ENCODE measurements around the gene LCA5. TPM values are rescaled to one million over a fixed set of nuclear protein-coding genes. Genes with fewer than 3 reads are reported as not detected.

Gene LCA5
- total RNA-seq, 4 donors from 2014 or later, result 0.37 to 2.2 (median 1.6) TPM; not detected in 1

- DNase-seq, result no peak
- H3K4me1 ChIP-seq, result no peaks in the 10 kb centered on the region
- TF ChIP-seq POLR2AphosphoS5 (IDR thresholded peaks at IDR 0.05) (no peak), CTCF (IDR thresholded peaks at IDR 0.05) (no peak), POLR2A (IDR thresholded peaks at IDR 0.05) (no peak), EP300 (IDR thresholded peaks at IDR 0.05; ENCODE audit: low read depth) (no peak)
- in situ Hi-C loops (cut with MboI; ENCODE audit: low pct_ligation_motif_present in 1 of 4, low pct_unique_long_range_greater_than_20kb in 1 of 4, low sequenced_read_pairs in 3 of 4), result no loop called here
- WGBS, 2 donors (ENCODE audit: low coverage in 1 of 2), result 78 to 83% methylated on average over 5 to 6 of the region's 6 CpGs
- H3K27ac ChIP-seq, result no peak overlapping the region
- intact Hi-C loops (cut with DNase I; ENCODE audit: low total_unique reads), result no loop called here
- no peak overlapping the region for H3K4me3 ChIP-seq
- H3K36me3 ChIP-seq, result no peaks in the 10 kb centered on the region
- no peaks in the 10 kb centered on the region for H3K27me3 ChIP-seq
- H3K9me3 ChIP-seq, result no peaks in the 10 kb centered on the region
Observed at GRCh38 chr6:79513111-79513510, 24.1 kb downstream of the LCA5 start.

GRCh38 chr6:79512014-79512413, 25.2 kb downstream of the LCA5 start:
- Histone ChIP-seq H3K4me3 (no peak overlapping the region), H3K36me3 (no peaks in the 10 kb centered on the region), H3K27me3 (no peaks in the 10 kb centered on the region), H3K4me1 (no peaks in the 10 kb centered on the region), H3K9me3 (no peaks in the 10 kb centered on the region), H3K27ac (no peak overlapping the region)
- no peak for DNase-seq
- WGBS, 2 donors (ENCODE audit: low coverage in 1 of 2), result 93 to 95% methylated on average over 6 of the region's 6 CpGs
- TF ChIP-seq POLR2A (IDR thresholded peaks at IDR 0.05) (no peak), EP300 (IDR thresholded peaks at IDR 0.05; ENCODE audit: low read depth) (no peak), CTCF (IDR thresholded peaks at IDR 0.05) (no peak), POLR2AphosphoS5 (IDR thresholded peaks at IDR 0.05) (no peak)
- in situ Hi-C loops (cut with MboI; ENCODE audit: low pct_ligation_motif_present in 1 of 4, low pct_unique_long_range_greater_than_20kb in 1 of 4, low sequenced_read_pairs in 3 of 4), result no loop called here
- intact Hi-C loops (cut with DNase I; ENCODE audit: low total_unique reads), result no loop called here

GRCh38 chr6:79510707-79511106, 26.5 kb downstream of the LCA5 start:
- TF ChIP-seq POLR2A (IDR thresholded peaks at IDR 0.05) (no peak), CTCF (IDR thresholded peaks at IDR 0.05) (no peak), EP300 (IDR thresholded peaks at IDR 0.05; ENCODE audit: low read depth) (no peak), POLR2AphosphoS5 (IDR thresholded peaks at IDR 0.05) (no peak)
- WGBS, 2 donors (ENCODE audit: low coverage in 1 of 2), result 92 to 100% methylated on average over 1 of the region's 1 CpG
- no peaks in the 10 kb centered on the region for H3K4me1 ChIP-seq
- H3K27ac ChIP-seq, result no peak overlapping the region
- intact Hi-C loops (cut with DNase I; ENCODE audit: low total_unique reads), result no loop called here
- H3K27me3 ChIP-seq, result no peaks in the 10 kb centered on the region
- DNase-seq, result no peak
- no peaks in the 10 kb centered on the region for H3K9me3 ChIP-seq
- in situ Hi-C loops (cut with MboI; ENCODE audit: low pct_ligation_motif_present in 1 of 4, low pct_unique_long_range_greater_than_20kb in 1 of 4, low sequenced_read_pairs in 3 of 4), result no loop called here
- no peaks in the 10 kb centered on the region for H3K36me3 ChIP-seq
- H3K4me3 ChIP-seq, result no peak overlapping the region

- TF ChIP-seq CTCF (IDR thresholded peaks at IDR 0.05) (no peak), POLR2A (IDR thresholded peaks at IDR 0.05) (no peak)
- H3K27me3 ChIP-seq, result no peaks in the 10 kb centered on the region
- H3K9me3 ChIP-seq, result no peaks in the 10 kb centered on the region
- 78 to 85% methylated on average over 1 of the region's 1 CpG for WGBS, 2 donors (ENCODE audit: low coverage in 1 of 2)
- in situ Hi-C loops (cut with MboI; ENCODE audit: low pct_ligation_motif_present in 1 of 4, low pct_unique_long_range_greater_than_20kb in 1 of 4, low sequenced_read_pairs in 3 of 4), result no loop called here
- no peak overlapping the region for H3K27ac ChIP-seq
- no peaks in the 10 kb centered on the region for H3K4me1 ChIP-seq
- H3K36me3 ChIP-seq, result no peaks in the 10 kb centered on the region
- intact Hi-C loops (cut with DNase I; ENCODE audit: low total_unique reads), result no loop called here
- no peak overlapping the region for H3K4me3 ChIP-seq
- DNase-seq, result no peak
Observed at GRCh38 chr6:79506251-79506650, 31.0 kb downstream of the LCA5 start.
